ENCODE measurements around the gene HS1BP3.

Gene HS1BP3

GRCh38 chr2:20584399-20585358 lies 66.2 kb downstream of the HS1BP3 start:
- DNase-seq (ENCODE audit: low read depth): no peak

GRCh38 chr2:20584045-20584398 lies 66.9 kb downstream of the HS1BP3 start:
- no peak for DNase-seq (ENCODE audit: low read depth)

- DNase-seq (ENCODE audit: low read depth): no peak
These were observed 67.4 kb downstream of the HS1BP3 start for GRCh38 chr2:20583425-20583881.

- DNase-seq (ENCODE audit: low read depth): no peak
These were observed 68.2 kb downstream of the HS1BP3 start for GRCh38 chr2:20582600-20583221.

GRCh38 chr2:20580690-20581437 lies 70.0 kb downstream of the HS1BP3 start:
- no peak for DNase-seq (ENCODE audit: low read depth)

- no peak for DNase-seq (ENCODE audit: low read depth)
These were observed 71.0 kb downstream of the HS1BP3 start for GRCh38 chr2:20579866-20580265.

GRCh38 chr2:20578895-20579825 lies 71.7 kb downstream of the HS1BP3 start:
- no peak for DNase-seq (ENCODE audit: low read depth)

GRCh38 chr2:20578266-20578894 lies 72.5 kb downstream of the HS1BP3 start:
- no peak for DNase-seq (ENCODE audit: low read depth)

- no peak for DNase-seq (ENCODE audit: low read depth)
These were observed 73.2 kb downstream of the HS1BP3 start for GRCh38 chr2:20577495-20578235.

GRCh38 chr2:20576598-20577115 lies 74.2 kb downstream of the HS1BP3 start:
- DNase-seq (ENCODE audit: low read depth): no peak

- no peak for DNase-seq (ENCODE audit: low read depth)
These were observed 74.8 kb downstream of the HS1BP3 start for GRCh38 chr2:20575935-20576597.

GRCh38 chr2:20575414-20575813 lies 75.5 kb downstream of the HS1BP3 start:
- DNase-seq (ENCODE audit: low read depth): no peak

- DNase-seq (ENCODE audit: low read depth): no peak
These were observed 76.0 kb downstream of the HS1BP3 start for GRCh38 chr2:20574930-20575329.

- DNase-seq (ENCODE audit: low read depth): no peak
These were observed 76.4 kb downstream of the HS1BP3 start for GRCh38 chr2:20574423-20574911.

- DNase-seq (ENCODE audit: low read depth): no peak
These were observed 77.1 kb downstream of the HS1BP3 start for GRCh38 chr2:20573620-20574422.

- DNase-seq (ENCODE audit: low read depth): no peak
These were observed 78.7 kb downstream of the HS1BP3 start for GRCh38 chr2:20572221-20572620.

- DNase-seq (ENCODE audit: low read depth): no peak
These were observed 79.2 kb downstream of the HS1BP3 start for GRCh38 chr2:20571644-20572215.

GRCh38 chr2:20571231-20571630 lies 79.7 kb downstream of the HS1BP3 start:
- DNase-seq (ENCODE audit: low read depth): no peak
